Peyer's patch (tissue), 4 donors: ENCODE measurements around the gene ABCC12.

Source experiments
- CTCF ChIP-seq, 6 experiments: fragments of 450-650 bp in 4 of 6; fragments of 200-600 bp in 2 of 6; sonication (generic) in 1 of 6; IDR thresholded peaks; one replicate each; pipeline ENCODE4 v1.5.1; 2017 to 2019; ENCODE audit warnings: antibody characterized with exemption in 6 of 6, mild to moderate bottlenecking in 3 of 6, moderate library complexity in 1 of 6
- POLR2A ChIP-seq, 2 donors: fragments of 450-650 bp; IDR thresholded peaks; one replicate each; pipeline ENCODE4 v1.5.1; 2017; ENCODE audit warnings: antibody characterized with exemption in 2 of 2, mild to moderate bottlenecking in 2 of 2, moderate library complexity in 2 of 2

GRCh38 chr16:48126801-48127644 lies 28.8 kb downstream of the ABCC12 start:
- TF ChIP-seq CTCF (IDR thresholded peaks at IDR 0.05) = no peak
- no peak for TF ChIP-seq POLR2A (IDR thresholded peaks at IDR 0.05)
